Measurements from ENCODE around the gene B4GALT6. TPM values are rescaled to one million over a fixed set of nuclear protein-coding genes. Genes with fewer than 3 reads are reported as not detected.

B4GALT6 gene
- total RNA-seq, 1 experiment from 2014 or later: 16.1 TPM

- no peaks in the 10 kb centered on the region for H3K27me3 ChIP-seq (ENCODE audit: insufficient read depth, low read length)
- TF ChIP-seq SRF (IDR thresholded peaks at IDR 0.05; ENCODE audit: low read depth): no peak
- no peak for TF ChIP-seq EZH2 (IDR thresholded peaks at IDR 0.05)
- TF ChIP-seq FOSL1 (IDR thresholded peaks at IDR 0.05; ENCODE audit: low read depth): no peak
- no peak for TF ChIP-seq JUND (IDR thresholded peaks at IDR 0.05)
- no peak for TF ChIP-seq CTCF (IDR thresholded peaks at IDR 0.05 in 2 of 3, conservative IDR thresholded peaks at IDR 0.05 in 1 of 3; ENCODE audit: borderline replicate concordance in 1 of 3, insufficient read depth in 1 of 3, low read depth in 2 of 3, low read length in 2 of 3)
- TF ChIP-seq EZH2phosphoT487 (IDR thresholded peaks at IDR 0.05; ENCODE audit: borderline replicate concordance): no peak
- TF ChIP-seq TCF7L2 (IDR thresholded peaks at IDR 0.05; ENCODE audit: borderline replicate concordance, extremely low read depth, insufficient read depth, insufficient read length): no peak
- ATAC-seq (no peak), DNase-seq (ENCODE audit: low read depth, low spot score) (no peak)
- no peaks in the 10 kb centered on the region for H3K9me2 ChIP-seq (ENCODE audit: insufficient read depth)
- no peak overlapping the region for H3K4me3 ChIP-seq (replicated peaks in 1 of 2; ENCODE audit: low read depth in 1 of 2, low read length in 2 of 2)
- H3K9ac ChIP-seq (ENCODE audit: low read length): no peak overlapping the region
- no peak overlapping the region for H3K4me2 ChIP-seq (ENCODE audit: low read length)
- no peak overlapping the region for H2AFZ ChIP-seq (ENCODE audit: low read depth, low read length, poor library complexity, severe bottlenecking)
- H3K9me3 ChIP-seq (ENCODE audit: control insufficient read depth in 1 of 2, insufficient read depth in 1 of 2, low read depth in 1 of 2, low read length in 2 of 2): no peaks in the 10 kb centered on the region
- ChIA-PET POLR2A (interaction anchor here (1.5 kb wide), 1 partner anchor 20 kb away, joined by 3 read pairs; no protein-coding TSS in a partner anchor), RAD21 (ENCODE audit: low non-redundant PET in 1 of 2, low total read pairs in 2 of 2, uncharacterized antibody in 2 of 2, unreplicated experiment in 2 of 2) (no interaction called here), CTCF (no interaction called here)
- H3K27ac ChIP-seq (ENCODE audit: low read depth, low read length): no peak overlapping the region
- intact Hi-C loops (cut with micrococcal nuclease): no loop called here
- no peaks in the 10 kb centered on the region for H3K79me2 ChIP-seq (ENCODE audit: insufficient read depth, low read length)
- H3K4me1 ChIP-seq (ENCODE audit: control insufficient read depth in 1 of 2, insufficient read depth in 2 of 2, low read length in 2 of 2): peaks cover 14 to 35% of the 10 kb centered on the region in 2 experiments
- H4K20me1 ChIP-seq (ENCODE audit: insufficient read depth): no peaks in the 10 kb centered on the region
- H3K36me3 ChIP-seq (ENCODE audit: control insufficient read depth in 1 of 2, insufficient read depth in 2 of 2, low read length in 2 of 2): no peaks in the 10 kb centered on the region
- no TSS peak for BruUV-seq (replicated peaks)
These were observed 34.2 kb downstream of the B4GALT6 start for GRCh38 chr18:31649978-31650719.
